ENCODE results near the gene UGT1A9. TPM values are rescaled to one million over a fixed set of nuclear protein-coding genes. Genes with fewer than 3 reads are reported as not detected.
"Not testable (repeated sequence)": the region's sequence is repeated elsewhere in the genome, so short reads cannot be mapped to it uniquely, and the experiment has no call there.

Gene UGT1A9
- total RNA-seq = not detected
- under 1 TPM in 1 of 2 donors, not detected in 1; 0.16 TPM for polyA plus RNA-seq (ENCODE audit: insufficient read length in 2 of 2)
- long read RNA-seq, donor 1 = 0 reads
- long read RNA-seq, donor 2 = 0 reads
- long read RNA-seq, donor 3 = 0 reads
- long read RNA-seq, donor 4 = 0 reads

GRCh38 chr2:233671290-233672161, at the start of gene UGT1A9:
Gene UGT1A9, plus strand, starts transcription at chr2:233671898. Its CDS starts 37 bp downstream, at chr2:233671935.
- no peaks in the 10 kb centered on the region for H3K36me3 ChIP-seq (ENCODE audit: control insufficient read depth, insufficient read depth, low read length)
- no peaks in the 10 kb centered on the region for H3K9me3 ChIP-seq (ENCODE audit: control insufficient read depth, insufficient read depth, low read length)
- no peak within 1 kb of the TSS for H3K27ac ChIP-seq (ENCODE audit: low read depth, low read length)
- no peaks in the 10 kb centered on the region for H3K27me3 ChIP-seq (ENCODE audit: control insufficient read depth, insufficient read depth, low read length)
- H3K4me3 ChIP-seq (ENCODE audit: low read depth, low read length) = no peak within 1 kb of the TSS
- WGBS (ENCODE audit: insufficient coverage) = 89% methylated on average over 4 of the region's 5 CpGs
- no peaks in the 10 kb centered on the region for H3K4me1 ChIP-seq (ENCODE audit: control insufficient read depth, insufficient read depth, low read length)
- DNase-seq (ENCODE audit: low read depth in 4 of 6, low spot score in 6 of 6) = no peak

- Histone ChIP-seq H3K27me3 (ENCODE audit: control insufficient read depth, insufficient read depth, low read length) (no peaks in the 10 kb centered on the region), H3K9me3 (ENCODE audit: control insufficient read depth, insufficient read depth, low read length) (peaks cover 3% of the 10 kb centered on the region), H3K4me1 (ENCODE audit: control insufficient read depth, insufficient read depth, low read length) (no peaks in the 10 kb centered on the region), H3K4me3 (ENCODE audit: low read depth, low read length) (no peak overlapping the region), H3K36me3 (ENCODE audit: control insufficient read depth, insufficient read depth, low read length) (no peaks in the 10 kb centered on the region), H3K27ac (ENCODE audit: low read depth, low read length) (no peak overlapping the region)
- no peak for DNase-seq (ENCODE audit: low read depth in 4 of 6, low spot score in 6 of 6)
- 83% methylated on average over 5 of the region's 5 CpGs for WGBS (ENCODE audit: insufficient coverage)
These were observed 44.2 kb upstream of the UGT1A9 start for GRCh38 chr2:233627331-233628025.

DNA sequence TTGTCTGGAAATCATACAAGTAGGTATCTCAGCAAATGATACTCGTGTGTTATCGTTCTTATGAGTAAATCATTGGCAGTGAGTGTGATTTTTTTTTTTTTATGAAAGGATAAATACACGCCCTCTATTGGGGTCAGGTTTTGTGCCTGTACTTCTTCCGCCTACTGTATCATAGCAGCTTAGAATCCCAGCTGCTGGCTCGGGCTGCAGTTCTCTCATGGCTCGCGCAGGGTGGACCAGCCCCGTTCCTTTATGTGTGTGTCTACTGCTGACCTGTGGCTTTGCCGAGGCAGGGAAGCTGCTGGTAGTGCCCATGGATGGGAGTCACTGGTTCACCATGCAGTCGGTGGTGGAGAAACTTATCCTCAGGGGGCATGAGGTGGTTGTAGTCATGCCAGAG, 35.4 kb upstream of the UGT1A9 start, which contains the start of gene UGT1A10:
Gene UGT1A10, plus strand, starts transcription at position 143 of the 400 bp plus-strand sequence. Its CDS starts 75 bp downstream, at position 218.
- not testable (repeated sequence) for H3K4me1 ChIP-seq (ENCODE audit: control insufficient read depth, insufficient read depth, low read length); H3K27me3 ChIP-seq (ENCODE audit: control insufficient read depth, insufficient read depth, low read length); H3K9me3 ChIP-seq (ENCODE audit: control insufficient read depth, insufficient read depth, low read length); H3K27ac ChIP-seq (ENCODE audit: low read depth, low read length); H3K4me3 ChIP-seq (ENCODE audit: low read depth, low read length); H3K36me3 ChIP-seq (ENCODE audit: control insufficient read depth, insufficient read depth, low read length); DNase-seq (ENCODE audit: low read depth in 4 of 6, low spot score in 6 of 6)
- WGBS (ENCODE audit: insufficient coverage) = 94% methylated on average over 8 of the region's 10 CpGs

DNA sequence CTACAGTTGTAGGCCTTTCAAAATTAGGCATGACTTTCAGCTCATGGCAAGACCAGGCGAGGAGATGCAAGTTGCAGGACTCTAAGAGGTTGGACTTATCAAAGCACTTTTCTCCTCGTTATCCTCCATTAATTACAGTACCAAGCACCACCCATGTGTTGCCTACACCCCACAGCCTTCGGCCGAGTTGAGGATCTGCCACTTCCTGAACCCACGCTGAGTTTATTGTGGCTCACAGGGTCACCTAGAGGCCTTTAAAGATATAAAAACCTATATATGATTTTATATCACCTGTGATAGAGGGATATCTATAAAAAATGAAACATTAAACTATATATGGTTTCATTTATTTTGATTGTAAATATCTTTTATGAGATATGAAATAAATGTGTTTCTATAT, 32.9 kb upstream of the UGT1A9 start:
- DNase-seq (ENCODE audit: low read depth in 4 of 6, low spot score in 6 of 6) = no peak
- Histone ChIP-seq H3K4me3 (ENCODE audit: low read depth, low read length) (no peak overlapping the region), H3K4me1 (ENCODE audit: control insufficient read depth, insufficient read depth, low read length) (no peaks in the 10 kb centered on the region), H3K27ac (ENCODE audit: low read depth, low read length) (no peak overlapping the region), H3K36me3 (ENCODE audit: control insufficient read depth, insufficient read depth, low read length) (no peaks in the 10 kb centered on the region), H3K9me3 (ENCODE audit: control insufficient read depth, insufficient read depth, low read length) (peaks cover 1% of the 10 kb centered on the region), H3K27me3 (ENCODE audit: control insufficient read depth, insufficient read depth, low read length) (no peaks in the 10 kb centered on the region)
- 90% methylated on average over 2 of the region's 5 CpGs for WGBS (ENCODE audit: insufficient coverage)

DNA sequence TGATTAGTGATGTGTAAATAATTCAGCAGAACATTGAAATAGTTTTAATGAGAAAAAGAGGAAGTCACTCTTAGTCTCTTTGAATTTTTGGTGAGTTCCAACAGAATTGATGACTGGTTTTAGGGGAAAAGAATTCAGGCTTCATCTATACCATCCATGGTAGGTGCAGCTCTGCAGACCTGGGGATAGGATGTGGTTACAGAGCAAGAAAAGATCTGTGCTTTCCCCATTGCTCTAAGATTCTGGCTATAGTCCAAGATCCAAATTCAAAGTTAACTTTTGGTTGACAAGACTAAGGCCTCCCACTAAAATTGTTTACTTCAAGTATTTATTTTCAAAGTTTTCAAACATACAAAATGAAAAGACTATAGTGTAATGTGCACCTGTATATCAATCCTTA, 31.8 kb upstream of the UGT1A9 start:
- no peak for DNase-seq (ENCODE audit: low read depth in 4 of 6, low spot score in 6 of 6)
- Histone ChIP-seq H3K27me3 (ENCODE audit: control insufficient read depth, insufficient read depth, low read length) (no peaks in the 10 kb centered on the region), H3K36me3 (ENCODE audit: control insufficient read depth, insufficient read depth, low read length) (no peaks in the 10 kb centered on the region), H3K9me3 (ENCODE audit: control insufficient read depth, insufficient read depth, low read length) (peaks cover 1% of the 10 kb centered on the region), H3K4me1 (ENCODE audit: control insufficient read depth, insufficient read depth, low read length) (no peaks in the 10 kb centered on the region), H3K27ac (ENCODE audit: low read depth, low read length) (no peak overlapping the region), H3K4me3 (ENCODE audit: low read depth, low read length) (no peak overlapping the region)

DNA sequence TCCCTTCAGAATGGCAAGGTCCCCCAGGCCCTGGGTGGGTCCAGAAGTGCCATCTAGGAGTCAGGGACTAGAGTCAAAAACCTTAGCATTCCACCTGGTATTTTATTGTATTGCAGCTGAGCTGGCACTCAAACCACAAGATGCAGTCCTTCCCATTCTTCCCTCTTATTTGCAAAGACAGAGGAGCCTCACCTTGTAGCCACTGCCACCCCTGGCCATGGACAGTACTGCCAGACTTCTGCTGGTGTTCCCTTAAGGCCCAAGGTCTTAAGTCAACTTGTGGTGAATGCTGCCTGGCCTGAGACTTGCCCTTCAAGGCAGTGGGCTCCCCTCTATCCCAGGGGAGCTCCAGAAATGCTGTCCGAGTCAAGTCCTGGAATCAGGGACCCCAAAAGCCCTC, 28.6 kb upstream of the UGT1A9 start:
- Histone ChIP-seq H3K27me3 (ENCODE audit: control insufficient read depth, insufficient read depth, low read length) (no peaks in the 10 kb centered on the region), H3K27ac (ENCODE audit: low read depth, low read length) (no peak overlapping the region), H3K4me3 (ENCODE audit: low read depth, low read length) (no peak overlapping the region), H3K36me3 (ENCODE audit: control insufficient read depth, insufficient read depth, low read length) (no peaks in the 10 kb centered on the region), H3K4me1 (ENCODE audit: control insufficient read depth, insufficient read depth, low read length) (no peaks in the 10 kb centered on the region), H3K9me3 (ENCODE audit: control insufficient read depth, insufficient read depth, low read length) (peaks cover 9% of the 10 kb centered on the region)
- 91% methylated on average over 1 of the region's 1 CpG for WGBS (ENCODE audit: insufficient coverage)
- DNase-seq (ENCODE audit: low read depth in 4 of 6, low spot score in 6 of 6) = no peak

GRCh38 chr2:233646033-233646432, 25.7 kb upstream of the UGT1A9 start:
- not testable (repeated sequence) for H3K4me3 ChIP-seq (ENCODE audit: low read depth, low read length); H3K9me3 ChIP-seq (ENCODE audit: control insufficient read depth, insufficient read depth, low read length); H3K27ac ChIP-seq (ENCODE audit: low read depth, low read length); H3K27me3 ChIP-seq (ENCODE audit: control insufficient read depth, insufficient read depth, low read length); H3K36me3 ChIP-seq (ENCODE audit: control insufficient read depth, insufficient read depth, low read length); H3K4me1 ChIP-seq (ENCODE audit: control insufficient read depth, insufficient read depth, low read length); DNase-seq (ENCODE audit: low read depth in 4 of 6, low spot score in 6 of 6)
- 91% methylated on average over 3 of the region's 3 CpGs for WGBS (ENCODE audit: insufficient coverage)

GRCh38 chr2:233650981-233651380, 20.7 kb upstream of the UGT1A9 start:
- Histone ChIP-seq H3K4me1 (ENCODE audit: control insufficient read depth, insufficient read depth, low read length) (no peaks in the 10 kb centered on the region), H3K27me3 (ENCODE audit: control insufficient read depth, insufficient read depth, low read length) (no peaks in the 10 kb centered on the region), H3K27ac (ENCODE audit: low read depth, low read length) (no peak overlapping the region), H3K4me3 (ENCODE audit: low read depth, low read length) (no peak overlapping the region), H3K9me3 (ENCODE audit: control insufficient read depth, insufficient read depth, low read length) (peaks cover 5% of the 10 kb centered on the region), H3K36me3 (ENCODE audit: control insufficient read depth, insufficient read depth, low read length) (no peaks in the 10 kb centered on the region)
- 88% methylated on average over 2 of the region's 4 CpGs for WGBS (ENCODE audit: insufficient coverage)
- no peak for DNase-seq (ENCODE audit: low read depth in 4 of 6, low spot score in 6 of 6)

DNA sequence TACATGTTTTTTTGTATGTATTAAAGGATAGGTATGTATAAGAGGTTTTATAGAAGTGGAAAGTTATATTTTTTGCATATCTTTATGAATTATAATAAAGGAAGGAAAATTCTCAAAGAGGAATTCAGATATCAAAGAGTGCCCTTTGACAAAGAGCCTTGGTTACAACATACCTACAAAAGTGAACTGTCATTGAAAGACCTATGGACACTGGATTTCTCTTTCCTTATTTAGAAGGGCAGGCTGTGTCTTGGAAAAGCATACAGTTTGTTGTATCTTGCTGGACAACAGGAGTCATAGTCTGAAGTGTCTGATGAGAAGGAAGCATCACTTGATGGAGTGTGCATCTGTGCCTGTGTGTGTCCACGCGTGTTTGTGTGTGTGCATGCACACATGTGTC, 20.3 kb upstream of the UGT1A9 start:
- Histone ChIP-seq H3K4me3 (ENCODE audit: low read depth, low read length) (no peak overlapping the region), H3K4me1 (ENCODE audit: control insufficient read depth, insufficient read depth, low read length) (no peaks in the 10 kb centered on the region), H3K9me3 (ENCODE audit: control insufficient read depth, insufficient read depth, low read length) (peaks cover 2% of the 10 kb centered on the region), H3K36me3 (ENCODE audit: control insufficient read depth, insufficient read depth, low read length) (no peaks in the 10 kb centered on the region), H3K27ac (ENCODE audit: low read depth, low read length) (no peak overlapping the region), H3K27me3 (ENCODE audit: control insufficient read depth, insufficient read depth, low read length) (no peaks in the 10 kb centered on the region)
- 92% methylated on average over 2 of the region's 2 CpGs for WGBS (ENCODE audit: insufficient coverage)
- DNase-seq (ENCODE audit: low read depth in 4 of 6, low spot score in 6 of 6) = no peak
